Measurements from ENCODE around the gene DGKQ.

DNA sequence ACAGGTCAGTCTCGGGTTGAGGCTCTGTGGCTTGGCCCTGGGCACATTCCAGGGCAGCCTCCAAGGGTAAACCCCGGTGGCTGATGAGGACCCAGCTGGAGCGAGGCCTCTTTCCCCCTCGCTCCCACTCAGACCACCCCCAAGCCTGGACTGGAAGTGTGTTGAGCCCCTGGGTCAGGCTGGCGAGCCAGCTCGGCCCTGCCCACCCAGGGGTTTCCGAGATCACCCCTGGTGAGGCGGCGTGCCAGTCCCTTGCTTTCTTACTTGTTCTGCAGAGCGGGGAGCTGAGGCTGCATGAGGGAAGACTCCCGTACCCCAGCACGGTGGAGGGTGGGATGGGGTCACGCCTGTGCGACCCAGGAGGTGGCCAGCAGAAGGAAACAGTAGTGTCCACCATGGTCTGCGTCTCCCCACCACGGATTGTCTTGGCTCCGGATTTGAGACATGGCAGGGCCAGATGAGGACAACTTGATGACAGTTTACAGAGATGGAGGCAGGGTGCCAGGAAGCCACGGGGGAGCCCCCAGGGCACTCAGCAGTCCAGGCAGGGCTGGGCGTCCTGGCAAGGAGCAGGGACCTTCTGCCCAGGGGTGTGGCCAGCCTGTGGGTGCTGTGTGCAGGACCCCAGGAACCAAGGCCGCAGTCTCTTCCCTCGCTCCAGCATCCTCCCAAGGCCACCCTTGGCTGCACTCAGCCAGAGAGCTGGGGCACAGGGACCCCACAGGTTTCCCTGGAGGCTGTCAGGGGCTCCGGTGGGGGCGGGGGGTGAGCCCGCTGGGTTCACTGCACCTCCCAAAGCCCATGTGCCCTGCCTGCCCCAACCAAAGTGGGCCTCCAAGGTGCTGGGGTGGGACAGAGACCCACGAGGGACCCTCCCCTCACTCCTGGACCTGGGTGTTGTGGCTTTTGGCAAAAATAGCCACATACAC lies 31.5 kb upstream of the DGKQ start:
- TF ChIP-seq EZH2 (IDR thresholded peaks at IDR 0.05; ENCODE audit: low read depth, unreplicated experiment), result no peak
- TF ChIP-seq EZH2phosphoT487 (IDR thresholded peaks at IDR 0.05; ENCODE audit: unreplicated experiment), result no peak
- TF ChIP-seq, protein P1, sequence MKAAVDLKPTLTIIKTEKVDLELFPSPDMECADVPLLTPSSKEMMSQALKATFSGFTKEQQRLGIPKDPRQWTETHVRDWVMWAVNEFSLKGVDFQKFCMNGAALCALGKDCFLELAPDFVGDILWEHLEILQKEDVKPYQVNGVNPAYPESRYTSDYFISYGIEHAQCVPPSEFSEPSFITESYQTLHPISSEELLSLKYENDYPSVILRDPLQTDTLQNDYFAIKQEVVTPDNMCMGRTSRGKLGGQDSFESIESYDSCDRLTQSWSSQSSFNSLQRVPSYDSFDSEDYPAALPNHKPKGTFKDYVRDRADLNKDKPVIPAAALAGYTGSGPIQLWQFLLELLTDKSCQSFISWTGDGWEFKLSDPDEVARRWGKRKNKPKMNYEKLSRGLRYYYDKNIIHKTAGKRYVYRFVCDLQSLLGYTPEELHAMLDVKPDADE (IDR thresholded peaks at IDR 0.05), result no peak
- TF ChIP-seq POLR2AphosphoS5 (IDR thresholded peaks at IDR 0.05; ENCODE audit: low read depth), result no peak
- no peak for TF ChIP-seq CTCF (conservative IDR thresholded peaks at IDR 0.05; ENCODE audit: low read depth in 2 of 2)

Measured in GM23338 (cell line).